K562 (cell line): ENCODE data around the gene DENND4C. TPM values are rescaled to one million over a fixed set of nuclear protein-coding genes. Genes with fewer than 3 reads are reported as not detected.

Experiments
- ATAC-seq: fragments of 200-7000 bp; cut with Tn5 transposase; 3 replicates; pipeline ENCODE4 v1.9.1; 2020; ENCODE audit warnings: moderate library complexity
- Bru-seq: library from RNA; stranded (reverse); fragments of 400-500 nt; gene quantifications from one replicate; lab custom pipeline; 2021; lab: Mats Ljungman, UMichigan
- BruChase-seq, 2 experiments: library from RNA; stranded (reverse); fragments of 400-500 nt; gene quantifications; one replicate each; lab custom pipeline; 2021; lab: Mats Ljungman, UMichigan
- BruUV-seq: library from RNA; stranded (reverse); fragments of 400-500 nt; replicated peaks from 2 replicates; lab custom pipeline; 2021; lab: Mats Ljungman, UMichigan
- CTCF ChIA-PET: fragments of 300-600 bp; formaldehyde crosslinking; extraction: SDS; loops from one replicate; lab custom pipeline; 2021; ENCODE audit warnings: low intra/inter-chr PET ratio; lab: Yijun Ruan, JAX
- POLR2A ChIA-PET: fragments of 300-600, 350-650 bp; sonication (Branson Sonifier 250); formaldehyde crosslinking; extraction: SDS; loops from one replicate; lab custom pipeline; 2021; ENCODE audit warnings: antibody characterized with exemption, inconsistent platforms; lab: Yijun Ruan, JAX
- DNase-seq, 4 experiments: peaks; one replicate each; pipeline versions ENCODE4 v3.0.0 to v3.0.0-alpha.2; 2011 to 2018; ENCODE audit warnings: low spot score in 3 of 4, mixed read lengths in 3 of 4; ENCODE audit errors: extremely low read depth in 1 of 4
- FAIRE-seq: peaks from 2 replicates; lab custom pipeline; 2011; peaks lifted over from hg19 to GRCh38; lab: Jason Lieb, UNC
- H2AFZ ChIP-seq: 2 replicates; pipeline ENCODE4 v1.6.0; 2011; ENCODE audit warnings: low read depth, low read length, control low read depth, inconsistent platforms
- H3K27ac ChIP-seq: fragments of 200-600 bp; 3 replicates; pipeline ENCODE4 v1.8.0; 2011; ENCODE audit warnings: low read depth, mild to moderate bottlenecking, control low read depth, inconsistent platforms, low read length, moderate library complexity, mixed read lengths; ENCODE audit errors: extremely low read depth
- H3K27me3 ChIP-seq, 2 experiments: fragments of 300-600 bp in 1 of 2; 2 replicates in 1 of 2; 3 replicates in 1 of 2; pipeline versions ENCODE4 v1.6.0 to v1.8.0; 2011; ENCODE audit warnings: inconsistent platforms in 2 of 2, low read length in 2 of 2, mild to moderate bottlenecking in 1 of 2, mixed read lengths in 1 of 2, moderate library complexity in 1 of 2; ENCODE audit not compliant: control insufficient read depth in 2 of 2, insufficient read depth in 2 of 2
- H3K36me3 ChIP-seq: fragments of 300-600 bp; 3 replicates; pipeline ENCODE4 v1.8.0; 2011; ENCODE audit warnings: mild to moderate bottlenecking, low read length, inconsistent platforms; ENCODE audit not compliant: control insufficient read depth, insufficient read depth
- H3K4me1 ChIP-seq, 2 experiments: fragments of 200-600 bp in 1 of 2; replicated peaks in 1 of 2; 2 replicates in 1 of 2; 3 replicates in 1 of 2; pipeline versions ENCODE4 v1.5.1 to v1.8.0; 2011; ENCODE audit warnings: inconsistent platforms in 2 of 2, low read length in 2 of 2, mild to moderate bottlenecking in 1 of 2, mixed read lengths in 1 of 2, moderate library complexity in 1 of 2; ENCODE audit not compliant: control insufficient read depth in 2 of 2, insufficient read depth in 2 of 2
- H3K4me2 ChIP-seq: 2 replicates; pipeline ENCODE4 v1.6.1; 2011; ENCODE audit warnings: low read length, control low read depth, inconsistent platforms, mixed read lengths; ENCODE audit not compliant: insufficient read depth
- H3K4me3 ChIP-seq: fragments of 200-600 bp; sonication (generic), shearing (Covaris generic); 2 replicates; pipeline ENCODE4 v1.5.1; 2016; ENCODE audit warnings: control low read depth, inconsistent platforms
- H3K79me2 ChIP-seq: fragments of 200-600 bp; 3 replicates; pipeline ENCODE4 v1.8.0; 2011; ENCODE audit warnings: low read length, inconsistent platforms; ENCODE audit not compliant: control insufficient read depth, insufficient read depth
- H3K9ac ChIP-seq, 2 experiments: 2 replicates each; pipeline versions ENCODE4 v1.6.0 to v1.6.1; 2011; ENCODE audit warnings: low read depth in 2 of 2, low read length in 2 of 2, control low read depth in 1 of 2, inconsistent platforms in 1 of 2, mild to moderate bottlenecking in 1 of 2, mixed read lengths in 1 of 2; ENCODE audit not compliant: insufficient read depth in 1 of 2
- H3K9me1 ChIP-seq: one replicate; pipeline ENCODE4 v1.6.0; 2011; ENCODE audit warnings: inconsistent platforms, mild to moderate bottlenecking, low read length, moderate library complexity; ENCODE audit not compliant: control insufficient read depth, insufficient read depth
- H3K9me3 ChIP-seq: replicated peaks from 2 replicates; pipeline ENCODE4 v1.5.1; 2011; ENCODE audit warnings: low read depth, low read length, inconsistent platforms; ENCODE audit not compliant: control insufficient read depth, insufficient read depth
- H4K20me1 ChIP-seq: replicated peaks from 2 replicates; pipeline ENCODE4 v1.6.1; 2011; ENCODE audit warnings: low read length, inconsistent platforms, mixed read lengths; ENCODE audit not compliant: control insufficient read depth, insufficient read depth
- ARID4B ChIP-seq: sonication (generic); formaldehyde crosslinking; IDR thresholded peaks from 2 replicates; pipeline ENCODE4 v1.8.0; 2022; ENCODE audit warnings: mild to moderate bottlenecking, missing genetic modification reagents
- BACH1 ChIP-seq: fragments of 200-800 bp; sonication (Bioruptor generic); IDR thresholded peaks from 2 replicates; pipeline ENCODE4 v1.6.1; 2016; ENCODE audit warnings: missing genetic modification characterization, missing compliant biosample characterization
- CREBBP ChIP-seq: IDR thresholded peaks from one replicate; pipeline ENCODE4 v1.6.1; 2012; ENCODE audit warnings: low read depth, mild to moderate bottlenecking, control low read depth, inconsistent platforms, low read length
- DACH1 ChIP-seq: fragments of 450-650 bp; IDR thresholded peaks from 2 replicates; pipeline ENCODE4 v1.6.1; 2018; ENCODE audit not compliant: partially characterized antibody
- GTF2E2 ChIP-seq: fragments of 200-800 bp; sonication (Bioruptor generic); IDR thresholded peaks from 2 replicates; pipeline ENCODE4 v1.6.1; 2016; ENCODE audit warnings: missing genetic modification characterization, missing compliant biosample characterization
- HOMEZ ChIP-seq: fragments of 250-450 bp; sonication (Bioruptor Pico); IDR thresholded peaks from 2 replicates; pipeline ENCODE4 v1.4.0; 2020; ENCODE audit warnings: mild to moderate bottlenecking, moderate library complexity
- NBN ChIP-seq: fragments of 450-650 bp; IDR thresholded peaks from 2 replicates; pipeline ENCODE4 v1.6.1; 2016; ENCODE audit warnings: low read depth, mild to moderate bottlenecking
- POLR2A ChIP-seq: fragments of 450-650 bp; conservative IDR thresholded peaks from 2 replicates; pipeline ENCODE4 v1.6.1; 2016
- WHSC1 ChIP-seq: IDR thresholded peaks from one replicate; pipeline ENCODE4 v1.6.1; 2012; ENCODE audit warnings: low read length, control low read depth, inconsistent platforms
- ZNF589 ChIP-seq: fragments of 200-800 bp; sonication (Bioruptor generic); IDR thresholded peaks from 2 replicates; pipeline ENCODE4 v1.6.1; 2016; ENCODE audit warnings: low read depth, missing genetic modification characterization, missing compliant biosample characterization
- whole genome bisulfite sequencing: fragments of 100-300 bp; shearing (Covaris generic); methylation state at CpG from one replicate; pipeline ENCODE4 v1.1.6; 2016; ENCODE audit warnings: low coverage, mixed read lengths; ENCODE audit not compliant: insufficient coverage; ENCODE audit errors: missing lambda C conversion rate; 5-methylcytosine and 5-hydroxymethylcytosine counted together
- in situ Hi-C: fragments of 300-500 bp; cut with MboI; formaldehyde crosslinking; loops from 4 replicates; pipeline ENCODE4 v1.15.0; 2018; ENCODE audit warnings: inconsistent platforms, mixed read lengths
- intact Hi-C: fragments of 100-400 bp; cut with micrococcal nuclease; formaldehyde crosslinking; loops from 2 replicates; pipeline ENCODE4 v1.14.2; 2022
- long read RNA-seq, 3 experiments: library from polyadenylated mRNA in 2 of 3; library from RNA in 1 of 3; unstranded in 2 of 3; stranded (forward) in 1 of 3; transcript quantifications; one replicate each; pipeline ENCODE4 v2.0.0, GENCODE V29; 2019 to 2022
- polyA minus RNA-seq, 3 experiments: library from RNA; depleted of rRNA, polyadenylated mRNA; stranded (reverse); fragments of >200 nt; gene quantifications; 2 replicates each; pipeline ENCODE4 v1.2.3, GENCODE V29; 2011
- polyA plus RNA-seq, 8 experiments: library from polyadenylated mRNA; depleted of rRNA in 4 of 8; stranded (reverse) in 5 of 8; unstranded in 3 of 8; fragments of >200 nt; fragmentation: Nextera tagmentation in 2 of 8; fragmentation: Illumina TruSeq in 1 of 8; extraction: Ambion mirVana in 2 of 8; extraction: Trizol in 1 of 8; gene quantifications; 2 replicates each; pipeline versions ENCODE4 v1.2.1 to v1.2.3, GENCODE V29; 2011 to 2014; ENCODE audit warnings: inconsistent platforms in 1 of 8, missing spikeins in 1 of 8
- total RNA-seq, 7 experiments: library from RNA; depleted of rRNA in 6 of 7; stranded (reverse); fragments of >200 nt in 6 of 7; fragmentation: Illumina TruSeq in 2 of 7; extraction: Trizol in 2 of 7; gene quantifications; 2 replicates each; pipeline versions ENCODE4 v1.2.1 to v1.2.3, GENCODE V29; 2011 to 2021; ENCODE audit warnings: low replicate concordance in 1 of 7

DENND4C gene
- total RNA-seq (2011; cell fraction: chromatin; rRNA removed; ENCODE audit: low replicate concordance) = 58.3 and 148 TPM in 2 replicates
- 21.2 and 29.9 TPM in 2 replicates for total RNA-seq (2011; cell fraction: nucleolus; rRNA removed)
- total RNA-seq (2011; cell fraction: nucleoplasm; rRNA removed) = 52.6 and 70.1 TPM in 2 replicates
- total RNA-seq (2014; rRNA removed) (13.6 and 15.3 TPM in 2 replicates), total RNA-seq (2014; rRNA removed; fragmentation: Illumina TruSeq; extraction: Trizol) (24.4 and 26.2 TPM in 2 replicates), total RNA-seq (2015; rRNA removed; fragmentation: Illumina TruSeq; extraction: Trizol) (26.2 and 31.8 TPM in 2 replicates), total RNA-seq (2021) (13.8 and 13.9 TPM in 2 replicates), polyA plus RNA-seq (2011; rRNA removed) (19.3 and 26.0 TPM in 2 replicates), polyA plus RNA-seq (2014; fragmentation: Illumina TruSeq; extraction: Trizol) (12.2 and 14.5 TPM in 2 replicates), polyA plus RNA-seq (2014; fragmentation: Nextera tagmentation; extraction: Ambion mirVana) (1 to 10 TPM; 4.8 to 6.7 TPM), polyA plus RNA-seq (2014; rRNA removed) (9.5 and 13.3 TPM in 2 replicates), polyA minus RNA-seq (2011; rRNA and poly(A)+ RNA removed) (63.2 and 72.7 TPM in 2 replicates), Bru-seq, nascent RNA (percentile 70 among the genes with signal in this experiment), BruChase-seq, experiment 1, labeled RNA remaining after a 2-hour chase (percentile 78 among the genes with signal in this experiment), BruChase-seq, experiment 2, labeled RNA remaining after a 6-hour chase (percentile 80 among the genes with signal in this experiment)
- 4.9 and 9.3 TPM in 2 replicates for polyA plus RNA-seq (2011; cell fraction: cytosol; rRNA removed)
- polyA plus RNA-seq (2011; cell fraction: nucleus; rRNA removed) = 16.9 and 17.1 TPM in 2 replicates
- polyA plus RNA-seq (2012) = 8.7 and 11.1 TPM in 2 replicates
- polyA minus RNA-seq (2011; cell fraction: cytosol; rRNA and poly(A)+ RNA removed) = 15.4 and 29.7 TPM in 2 replicates
- polyA minus RNA-seq (2011; cell fraction: nucleus; rRNA and poly(A)+ RNA removed) = 39.0 and 62.6 TPM in 2 replicates
- long read RNA-seq, experiment 1, full-length matches to known transcripts = 6 of 22 reads
- long read RNA-seq, experiment 1, partial matches to known transcripts = 6 of 22 reads
- long read RNA-seq, experiment 1, other reads (novel, unspliced or antisense) = 10 of 22 reads
- long read RNA-seq, experiment 2, partial matches to known transcripts = 0 of 1 reads
- long read RNA-seq, experiment 2, other reads (novel, unspliced or antisense) = 1 of 1 reads
- long read RNA-seq, experiment 3, partial matches to known transcripts = 1 of 2 reads
- long read RNA-seq, experiment 3, other reads (novel, unspliced or antisense) = 1 of 2 reads

GRCh38 chr9:19230355-19231125 lies at the start of gene DENND4C:
Gene DENND4C, plus strand, starts transcription at chr9:19230693. Its CDS starts 45,482 bp downstream, at chr9:19276175.
- peak; percentile 51 for FAIRE-seq
- H4K20me1 ChIP-seq = no peaks in the 10 kb centered on the region
- H3K27ac ChIP-seq = peak within 1 kb of the TSS; percentile 95
- H3K9me1 ChIP-seq = no peaks in the 10 kb centered on the region
- H3K4me3 ChIP-seq = peak within 1 kb of the TSS; percentile 92
- H3K9ac ChIP-seq = peak within 1 kb of the TSS; percentile 67 to 97
- ChIA-PET POLR2A (interaction anchor here (0.6 to 1.6 kb wide), 5 partner anchors 11 to 178 kb away, joined by 3 to 5 read pairs (median 4); no protein-coding TSS in a partner anchor), CTCF (interaction anchor here (0.6 kb wide), 1 partner anchor 43 kb away, joined by 3 read pairs; no protein-coding TSS in a partner anchor)
- H3K79me2 ChIP-seq = peaks cover 48% of the 10 kb centered on the region
- peak within 1 kb of the TSS; percentile 75 for H3K4me2 ChIP-seq
- in situ Hi-C loops = no loop called here
- H2AFZ ChIP-seq = peak within 1 kb of the TSS; percentile 97
- WGBS = 0% methylated on average over 6 of the region's 86 CpGs
- ATAC-seq = peak; percentile 89
- H3K4me1 ChIP-seq = peaks cover 0 to 9% of the 10 kb centered on the region in 2 experiments; a peak in 3 of 5 replicates
- BruUV-seq = no TSS peak
- peak; percentile 82 to 90 (median 84) for DNase-seq
- H3K36me3 ChIP-seq = no peaks in the 10 kb centered on the region
- intact Hi-C loops = loop anchor here (5.0 kb wide), 2 partner anchors 68 to 147 kb away; no protein-coding TSS in a partner anchor
- H3K9me3 ChIP-seq = no peaks in the 10 kb centered on the region
- no peaks in the 10 kb centered on the region for H3K27me3 ChIP-seq
- no peak for TF ChIP-seq GTF2E2
- TF ChIP-seq CREBBP = no peak
- TF ChIP-seq DACH1 = no peak
- TF ChIP-seq HOMEZ (CRISPR knock-in tag) = no peak
- no peak for TF ChIP-seq BACH1 (tag)
- TF ChIP-seq WHSC1 = no peak
- TF ChIP-seq ARID4B (CRISPR knock-in tag) = peak; percentile 66
- TF ChIP-seq NBN = 0 out of 2 replicates have a peak, but pooled peaks have one; percentile 20
- 0 out of 2 replicates have a peak, but pooled peaks have one; percentile 29 for TF ChIP-seq ZNF589
- TF ChIP-seq POLR2A = peak; percentile 74
